ENCODE data around the gene PLXNB3.

- no peak for TF ChIP-seq CTCF (IDR thresholded peaks at IDR 0.05)
- no peak for TF ChIP-seq POLR2A (IDR thresholded peaks at IDR 0.05)
These were observed 19.6 kb upstream of the PLXNB3 start for GRCh38 chrX:153744210-153745066.

Data from adrenal gland (tissue), 5 donors.